ENCODE data around the gene METAP2.
"Not testable (repeated sequence)": the region's sequence is repeated elsewhere in the genome, so short reads cannot be mapped to it uniquely, and the experiment has no call there.

The METAP2 gene

GRCh38 chr12:95481072-95481471, 7.1 kb downstream of the METAP2 start:
- peaks cover 5% of the 10 kb centered on the region; the same call in 1 of the 2 replicates for H4K20me1 ChIP-seq (ENCODE audit: low read depth, low read length)

GRCh38 chr12:95481888-95482287, 7.9 kb downstream of the METAP2 start:
- Histone ChIP-seq H3K4me3 (ENCODE audit: insufficient read depth, low read length, poor library complexity, severe bottlenecking) (no peak overlapping the region), H3K9me2 (replicated peaks; ENCODE audit: insufficient read depth, low read length) (no peaks in the 10 kb centered on the region), H3K9ac (ENCODE audit: low read length) (no peak overlapping the region), H4K20me1 (ENCODE audit: low read depth, low read length) (peaks cover 5% of the 10 kb centered on the region; the same call in 1 of the 2 replicates), H3K4me2 (ENCODE audit: low read depth, low read length, poor library complexity, severe bottlenecking) (no peak overlapping the region), H3K36me3 (ENCODE audit: low read length) (peaks cover 39% of the 10 kb centered on the region), H2AFZ (ENCODE audit: low read depth, low read length, severe bottlenecking) (no peak overlapping the region), H3K9me3 (ENCODE audit: insufficient read depth, low read length) (no peaks in the 10 kb centered on the region), H3K79me2 (ENCODE audit: insufficient read depth, low read length) (peaks cover 77% of the 10 kb centered on the region), H3K27me3 (ENCODE audit: low read length) (no peaks in the 10 kb centered on the region), H3K27ac (ENCODE audit: low read depth, low read length) (no peak overlapping the region), H3F3A (ENCODE audit: insufficient read depth) (peaks cover 3% of the 10 kb centered on the region; the same call in 1 of the 2 replicates)
- TF ChIP-seq, protein P1, sequence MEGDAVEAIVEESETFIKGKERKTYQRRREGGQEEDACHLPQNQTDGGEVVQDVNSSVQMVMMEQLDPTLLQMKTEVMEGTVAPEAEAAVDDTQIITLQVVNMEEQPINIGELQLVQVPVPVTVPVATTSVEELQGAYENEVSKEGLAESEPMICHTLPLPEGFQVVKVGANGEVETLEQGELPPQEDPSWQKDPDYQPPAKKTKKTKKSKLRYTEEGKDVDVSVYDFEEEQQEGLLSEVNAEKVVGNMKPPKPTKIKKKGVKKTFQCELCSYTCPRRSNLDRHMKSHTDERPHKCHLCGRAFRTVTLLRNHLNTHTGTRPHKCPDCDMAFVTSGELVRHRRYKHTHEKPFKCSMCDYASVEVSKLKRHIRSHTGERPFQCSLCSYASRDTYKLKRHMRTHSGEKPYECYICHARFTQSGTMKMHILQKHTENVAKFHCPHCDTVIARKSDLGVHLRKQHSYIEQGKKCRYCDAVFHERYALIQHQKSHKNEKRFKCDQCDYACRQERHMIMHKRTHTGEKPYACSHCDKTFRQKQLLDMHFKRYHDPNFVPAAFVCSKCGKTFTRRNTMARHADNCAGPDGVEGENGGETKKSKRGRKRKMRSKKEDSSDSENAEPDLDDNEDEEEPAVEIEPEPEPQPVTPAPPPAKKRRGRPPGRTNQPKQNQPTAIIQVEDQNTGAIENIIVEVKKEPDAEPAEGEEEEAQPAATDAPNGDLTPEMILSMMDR (IDR thresholded peaks at IDR 0.05; ENCODE audit: insufficient read depth, low read length, poor library complexity, severe bottlenecking) = no peak
- TF ChIP-seq EZH2phosphoT487 (conservative IDR thresholded peaks at IDR 0.05; ENCODE audit: low read length) = no peak

More at GRCh38 chr12:95481072-95481471, 7.1 kb downstream of the METAP2 start:
- Histone ChIP-seq H3K36me3 (ENCODE audit: low read length) (peaks cover 40% of the 10 kb centered on the region), H3K9me2 (replicated peaks; ENCODE audit: insufficient read depth, low read length) (no peaks in the 10 kb centered on the region), H3K79me2 (ENCODE audit: insufficient read depth, low read length) (peaks cover 85% of the 10 kb centered on the region), H3K4me3 (ENCODE audit: insufficient read depth, low read length, poor library complexity, severe bottlenecking) (no peak overlapping the region), H3K9me3 (ENCODE audit: insufficient read depth, low read length) (no peaks in the 10 kb centered on the region), H2AFZ (ENCODE audit: low read depth, low read length, severe bottlenecking) (no peak overlapping the region), H3K4me2 (ENCODE audit: low read depth, low read length, poor library complexity, severe bottlenecking) (no peak overlapping the region), H3F3A (ENCODE audit: insufficient read depth) (peaks cover 3% of the 10 kb centered on the region; the same call in 1 of the 2 replicates), H3K9ac (ENCODE audit: low read length) (no peak overlapping the region), H3K27ac (ENCODE audit: low read depth, low read length) (no peak overlapping the region), H3K27me3 (ENCODE audit: low read length) (no peaks in the 10 kb centered on the region)
- no peak for TF ChIP-seq EZH2phosphoT487 (conservative IDR thresholded peaks at IDR 0.05; ENCODE audit: low read length)
- TF ChIP-seq, protein P1 (IDR thresholded peaks at IDR 0.05; ENCODE audit: insufficient read depth, low read length, poor library complexity, severe bottlenecking) = no peak

DNA sequence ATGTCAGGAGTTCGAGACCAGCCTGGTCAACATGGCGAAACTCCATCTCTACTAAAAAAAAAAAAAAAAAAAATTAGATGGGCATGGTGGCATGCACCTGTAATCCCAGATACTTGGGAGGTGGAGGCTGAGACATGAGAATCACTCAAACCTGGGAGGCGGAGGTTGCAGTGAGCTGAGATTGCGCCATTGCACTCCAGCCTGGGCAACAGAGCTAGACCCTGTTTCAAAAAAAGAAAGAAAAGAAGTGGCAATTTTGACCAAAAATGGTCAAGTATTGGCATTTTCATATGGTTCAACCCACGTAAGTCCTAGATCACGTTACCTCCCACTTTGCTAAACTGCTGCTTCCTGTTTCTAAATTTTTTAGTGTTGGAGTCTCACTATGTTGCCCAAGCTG, 8.6 kb downstream of the METAP2 start:
- H3K9me2 ChIP-seq (replicated peaks; ENCODE audit: insufficient read depth, low read length); H3K4me2 ChIP-seq (ENCODE audit: low read depth, low read length, poor library complexity, severe bottlenecking); H3K27me3 ChIP-seq (ENCODE audit: low read length); H3K9me3 ChIP-seq (ENCODE audit: insufficient read depth, low read length); H3K9ac ChIP-seq (ENCODE audit: low read length); H2AFZ ChIP-seq (ENCODE audit: low read depth, low read length, severe bottlenecking); H3K27ac ChIP-seq (ENCODE audit: low read depth, low read length); H4K20me1 ChIP-seq (ENCODE audit: low read depth, low read length); H3F3A ChIP-seq (ENCODE audit: insufficient read depth); H3K4me3 ChIP-seq (ENCODE audit: insufficient read depth, low read length, poor library complexity, severe bottlenecking): not testable (repeated sequence)
- Histone ChIP-seq H3K36me3 (ENCODE audit: low read length) (peaks cover 41% of the 10 kb centered on the region), H3K79me2 (ENCODE audit: insufficient read depth, low read length) (peaks cover 70% of the 10 kb centered on the region)

- Histone ChIP-seq H3K4me2 (ENCODE audit: low read depth, low read length, poor library complexity, severe bottlenecking) (no peak overlapping the region), H4K20me1 (ENCODE audit: low read depth, low read length) (peaks cover 8% of the 10 kb centered on the region; the same call in 1 of the 2 replicates), H3K79me2 (ENCODE audit: insufficient read depth, low read length) (peaks cover 51% of the 10 kb centered on the region), H3K27me3 (ENCODE audit: low read length) (no peaks in the 10 kb centered on the region), H3K36me3 (ENCODE audit: low read length) (peaks cover 51% of the 10 kb centered on the region), H3K9ac (ENCODE audit: low read length) (no peak overlapping the region), H2AFZ (ENCODE audit: low read depth, low read length, severe bottlenecking) (no peak overlapping the region), H3K9me2 (replicated peaks; ENCODE audit: insufficient read depth, low read length) (no peaks in the 10 kb centered on the region), H3F3A (ENCODE audit: insufficient read depth) (peaks cover 3% of the 10 kb centered on the region; the same call in 1 of the 2 replicates), H3K9me3 (ENCODE audit: insufficient read depth, low read length) (no peaks in the 10 kb centered on the region), H3K27ac (ENCODE audit: low read depth, low read length) (no peak overlapping the region), H3K4me3 (ENCODE audit: insufficient read depth, low read length, poor library complexity, severe bottlenecking) (no peak overlapping the region)
- TF ChIP-seq EZH2phosphoT487 (conservative IDR thresholded peaks at IDR 0.05; ENCODE audit: low read length) = no peak
- TF ChIP-seq, protein P1 (IDR thresholded peaks at IDR 0.05; ENCODE audit: insufficient read depth, low read length, poor library complexity, severe bottlenecking) = no peak
Measured at GRCh38 chr12:95484524-95484923, 10.6 kb downstream of the METAP2 start.
